HG02938 (cell line): ENCODE measurements around the gene OCA2.

ENCODE experiments used
- ATAC-seq: cut with Tn5 transposase; IDR thresholded peaks from one replicate; pipeline ENCODE4 v1.9.1; 2021; ENCODE audit warnings: mild to moderate bottlenecking, moderate library complexity; ENCODE audit not compliant: unreplicated experiment

OCA2 gene

DNA sequence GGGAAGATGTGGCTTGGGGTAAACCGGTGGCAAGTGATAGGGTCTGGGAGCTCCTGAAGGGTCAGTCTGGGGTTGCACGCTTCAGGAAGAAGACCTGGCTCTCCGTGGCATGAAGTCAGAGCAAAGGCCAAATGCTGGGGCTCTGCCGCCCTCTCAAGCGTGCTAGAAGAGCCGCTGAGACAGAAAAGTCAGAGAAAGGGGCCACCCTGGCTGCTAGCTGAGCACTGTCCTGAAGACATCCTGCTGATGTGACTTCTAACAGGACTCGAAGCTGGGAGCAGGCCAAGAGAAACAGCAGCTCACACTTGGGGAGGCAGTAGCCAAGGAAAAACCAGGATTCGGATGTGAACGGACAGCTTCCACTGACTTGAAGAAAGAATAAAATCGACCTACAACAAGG is 270.4 kb downstream of the OCA2 start:
- ATAC-seq, result no peak

DNA sequence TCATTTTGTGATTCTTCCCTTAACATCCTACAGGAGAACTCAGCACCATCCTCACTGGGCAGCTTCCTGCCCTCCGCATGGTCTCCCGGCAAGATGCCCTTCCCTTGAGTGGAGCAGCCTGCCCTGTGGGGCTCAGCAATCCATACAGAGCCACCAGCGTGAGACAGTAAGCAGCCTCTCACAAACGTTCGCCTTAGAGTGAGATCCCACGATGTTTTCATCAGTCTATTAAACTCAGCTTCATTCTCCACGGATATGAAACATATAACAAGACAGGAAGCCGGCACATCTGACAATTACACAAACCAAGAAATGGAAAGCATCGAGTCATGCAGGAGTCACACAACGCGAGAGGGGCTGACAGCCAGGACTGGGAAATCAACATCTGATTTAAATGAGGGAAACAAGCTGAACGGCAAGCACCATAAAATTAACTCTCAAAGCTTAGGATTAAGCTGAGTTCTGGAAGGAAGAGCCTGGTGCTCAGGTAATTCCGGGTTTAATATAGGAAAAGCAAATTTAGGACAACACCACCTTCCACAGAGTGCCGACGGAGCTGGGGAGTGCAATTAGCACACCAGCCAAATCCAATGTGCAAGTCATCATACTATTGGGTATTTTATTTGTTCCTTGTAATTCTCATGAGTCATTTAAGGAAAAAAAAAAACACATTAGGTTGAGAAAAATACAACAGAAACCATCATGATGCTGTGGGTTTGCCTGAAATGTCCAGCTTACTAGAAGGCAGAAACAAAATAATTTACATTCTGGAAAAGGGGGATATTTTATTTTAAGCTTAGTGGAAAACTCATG is 272.0 kb downstream of the OCA2 start:
- no peak for ATAC-seq

DNA sequence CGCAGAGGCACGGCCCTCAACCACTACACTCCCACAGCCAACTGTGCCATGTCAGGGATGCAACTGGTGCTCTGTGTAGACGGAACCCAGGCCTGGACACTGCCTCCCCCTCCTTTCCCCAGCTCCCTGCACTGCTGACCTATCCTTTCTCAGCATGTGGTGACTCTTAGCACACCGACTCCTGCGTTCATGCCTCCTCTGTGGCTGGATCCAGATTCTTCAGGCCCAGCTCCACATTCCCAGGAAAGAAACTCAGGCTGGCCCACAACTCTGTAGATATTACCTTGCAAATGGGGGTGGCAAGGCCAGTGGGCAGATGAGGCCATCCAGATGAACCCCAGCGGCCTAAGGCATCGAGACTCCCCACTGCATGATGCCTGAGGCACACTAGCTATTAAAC is 272.7 kb downstream of the OCA2 start:
- ATAC-seq, result no peak

DNA sequence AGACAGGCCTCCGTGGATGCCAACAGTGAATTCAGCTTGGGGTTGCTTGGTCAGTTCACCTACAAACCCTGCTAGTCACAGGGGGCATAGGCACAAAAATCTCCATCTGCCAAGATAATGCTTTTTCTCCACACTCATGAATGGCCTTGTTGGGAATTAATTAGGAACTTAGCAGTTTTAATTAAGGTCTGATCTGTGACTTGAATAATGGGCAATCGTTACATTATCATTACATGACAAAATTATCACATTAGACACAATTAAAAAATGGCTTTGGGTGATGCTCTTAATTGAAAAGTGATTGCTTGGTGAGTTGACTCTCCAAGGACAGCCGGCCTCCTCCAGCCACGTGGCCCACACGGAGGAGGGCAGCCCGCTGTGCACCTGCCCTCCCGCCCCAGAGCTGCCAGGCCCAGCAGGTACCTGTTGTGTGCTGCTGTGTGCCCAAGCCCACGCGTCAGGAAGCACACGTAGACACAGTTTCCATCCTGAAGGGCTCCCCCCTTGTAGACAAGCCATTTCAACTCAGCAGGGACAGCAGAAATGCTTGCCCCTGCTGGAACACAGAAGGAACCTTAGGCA is 274.2 kb downstream of the OCA2 start:
- no peak for ATAC-seq

DNA sequence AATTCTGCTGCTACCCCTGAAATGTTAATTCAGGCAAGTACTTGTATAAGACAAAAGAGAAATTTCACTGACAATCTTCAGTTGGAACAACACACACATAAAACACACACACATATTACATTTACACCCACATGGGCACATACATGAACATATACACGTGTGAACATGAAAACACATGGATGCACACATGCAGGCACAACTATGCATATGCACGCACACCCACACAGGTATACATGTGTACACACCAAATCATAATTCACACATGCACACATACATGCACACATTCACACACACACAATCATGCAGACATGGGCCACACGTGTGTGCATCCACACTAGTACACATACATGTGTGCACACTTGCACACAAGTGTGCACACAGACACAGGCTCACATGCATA is 277.8 kb downstream of the OCA2 start:
- no peak for ATAC-seq

DNA sequence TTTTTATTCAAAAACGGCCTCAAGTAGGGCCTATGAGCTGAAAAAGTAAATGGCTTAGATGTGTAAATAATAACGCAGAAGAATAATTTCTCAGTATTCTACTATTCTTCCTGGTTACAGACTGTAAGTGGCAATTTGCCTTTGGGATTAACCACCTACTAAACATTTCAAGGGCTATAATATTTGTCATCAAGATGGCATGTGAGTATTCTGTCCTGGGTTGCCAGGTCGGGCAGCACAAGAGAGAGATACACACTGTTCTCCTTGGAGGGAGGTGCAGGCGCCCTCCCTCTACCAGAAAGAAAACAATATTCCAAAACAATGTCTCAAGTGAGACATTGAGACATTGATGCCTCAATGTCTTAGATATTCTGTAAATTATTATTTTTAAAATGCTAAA is 278.4 kb downstream of the OCA2 start:
- ATAC-seq, result no peak

DNA sequence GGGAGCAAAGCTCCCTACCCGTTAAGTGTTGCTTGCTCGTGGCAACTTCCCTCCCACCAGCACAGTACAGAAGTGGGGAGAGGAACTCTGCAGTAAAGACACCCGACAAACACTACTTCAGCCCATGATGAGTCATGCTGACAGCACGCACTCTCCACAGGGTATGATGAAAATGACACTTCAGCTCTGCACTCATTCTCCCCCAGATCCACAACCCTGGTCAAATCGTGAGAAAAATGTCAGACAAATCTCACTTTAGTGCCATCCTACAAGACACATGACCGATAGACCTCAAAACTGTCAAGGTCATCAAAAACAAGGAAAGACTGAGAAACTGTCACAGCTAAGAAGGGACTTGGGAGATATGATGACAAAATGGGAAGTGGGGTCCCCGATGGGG is 278.9 kb downstream of the OCA2 start:
- no peak for ATAC-seq

DNA sequence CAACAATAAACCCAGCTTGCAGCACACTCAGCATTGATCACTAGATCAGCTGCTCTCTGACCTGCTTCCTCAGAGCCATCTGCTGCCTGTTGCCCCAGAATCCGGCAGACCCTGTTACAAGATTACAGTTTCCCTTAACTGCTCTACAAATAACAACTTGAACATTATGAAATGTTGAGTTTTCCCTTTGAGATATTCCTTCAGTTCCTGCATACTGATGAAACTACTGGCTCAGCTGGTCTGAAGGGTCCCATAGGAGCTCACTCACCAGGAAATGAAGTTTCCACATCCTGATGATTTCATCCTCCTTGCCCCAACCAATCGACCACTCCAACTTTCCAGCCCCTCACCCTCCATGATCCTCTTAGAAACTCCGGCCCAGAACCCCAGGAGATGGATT is 281.9 kb downstream of the OCA2 start:
- ATAC-seq, result no peak

DNA sequence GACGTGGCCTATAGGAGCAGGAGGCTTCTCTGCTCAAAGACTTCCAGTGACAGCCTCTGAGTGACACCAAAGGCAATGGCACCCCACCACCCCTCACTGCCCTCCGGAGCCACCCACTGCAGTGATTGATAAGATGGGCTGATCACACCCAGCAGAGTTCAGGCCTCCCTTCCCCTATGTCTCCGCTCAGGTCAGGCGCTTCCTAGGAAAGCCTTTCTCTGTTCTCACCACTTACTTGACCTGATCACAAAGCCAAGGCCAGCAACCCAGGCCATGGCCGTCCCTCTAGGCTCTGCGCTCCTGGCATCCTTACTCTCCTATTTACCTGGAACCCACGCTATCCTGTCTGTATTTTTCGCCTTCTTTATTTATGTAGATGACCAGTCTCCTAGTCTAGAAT is 282.3 kb downstream of the OCA2 start:
- no peak for ATAC-seq

DNA sequence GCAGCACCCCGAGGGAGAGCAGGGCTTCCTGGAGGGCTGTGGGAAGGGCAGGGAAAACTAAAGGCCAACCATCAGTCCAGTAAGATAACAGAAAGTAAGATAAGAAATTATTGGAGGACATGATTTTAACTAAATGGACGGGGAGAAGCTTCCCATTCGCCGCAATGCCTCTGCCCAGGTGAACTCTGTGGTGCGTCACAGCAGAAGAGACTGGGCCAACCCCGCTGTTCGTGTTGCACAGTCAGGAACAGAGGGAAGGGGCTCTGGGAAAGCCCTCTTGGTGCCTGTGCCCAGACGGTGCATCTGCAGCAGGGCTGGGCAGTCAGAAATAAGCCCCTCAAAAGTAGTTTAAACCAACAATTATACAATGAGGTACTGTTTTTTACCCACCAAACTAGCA is 284.1 kb downstream of the OCA2 start:
- ATAC-seq, result no peak

DNA sequence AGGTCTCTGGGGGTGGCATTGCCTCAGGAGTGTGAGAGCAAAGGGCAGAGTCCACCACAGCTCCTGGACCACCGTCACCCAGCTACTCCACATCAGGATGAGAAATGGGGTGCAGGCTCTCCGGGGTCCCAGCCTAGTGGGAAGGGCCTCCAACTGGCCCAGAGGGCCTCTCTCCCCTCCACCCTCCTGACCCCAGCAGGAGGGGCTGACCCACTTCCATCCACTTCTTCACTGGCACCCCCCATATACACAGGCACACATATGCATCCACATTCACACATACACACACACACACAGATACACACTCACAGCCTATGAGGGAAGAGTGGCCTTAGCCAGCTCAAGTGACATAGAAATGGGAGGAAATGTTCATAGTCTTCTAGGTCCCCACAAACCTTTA is 286.0 kb downstream of the OCA2 start:
- no peak for ATAC-seq

DNA sequence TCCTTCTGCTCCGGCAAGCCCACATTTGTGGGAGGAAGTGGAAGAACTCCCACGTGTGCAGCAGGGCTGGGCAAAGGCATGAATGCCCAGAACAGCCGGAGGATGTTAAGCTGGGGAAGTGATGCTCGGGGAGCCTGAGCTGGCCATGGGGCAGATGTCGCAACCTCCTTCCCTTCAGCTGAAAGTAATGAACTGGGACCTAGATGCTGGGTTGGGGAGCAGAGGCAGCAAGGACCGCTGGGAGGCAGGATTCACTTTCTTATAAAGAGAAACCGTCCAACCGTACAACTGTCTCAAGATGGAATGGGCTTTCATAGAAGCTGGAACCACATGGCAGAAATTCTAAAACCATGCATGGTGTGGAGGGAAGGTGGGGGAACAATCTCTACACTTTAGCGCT is 290.9 kb downstream of the OCA2 start:
- ATAC-seq, result no peak

DNA sequence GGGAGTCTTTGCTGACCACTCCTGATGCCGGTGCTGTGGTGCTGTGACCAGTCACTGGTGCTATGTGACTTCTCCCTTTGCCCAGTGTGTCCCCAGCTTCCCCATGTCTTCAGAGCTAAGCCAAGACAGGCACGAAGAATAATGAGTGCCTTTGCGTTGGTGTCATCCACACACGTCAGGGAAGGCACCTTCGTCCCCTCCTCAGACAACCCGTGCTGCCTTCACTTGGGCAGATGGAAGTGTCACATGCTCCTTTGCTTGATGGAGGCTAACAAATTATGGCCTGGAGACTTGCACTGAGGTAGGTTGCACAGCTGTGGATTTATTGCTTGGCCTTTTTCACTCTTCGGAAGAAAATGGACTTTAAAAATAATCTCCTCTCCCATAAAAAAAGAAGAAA is 291.8 kb downstream of the OCA2 start:
- ATAC-seq, result no peak

DNA sequence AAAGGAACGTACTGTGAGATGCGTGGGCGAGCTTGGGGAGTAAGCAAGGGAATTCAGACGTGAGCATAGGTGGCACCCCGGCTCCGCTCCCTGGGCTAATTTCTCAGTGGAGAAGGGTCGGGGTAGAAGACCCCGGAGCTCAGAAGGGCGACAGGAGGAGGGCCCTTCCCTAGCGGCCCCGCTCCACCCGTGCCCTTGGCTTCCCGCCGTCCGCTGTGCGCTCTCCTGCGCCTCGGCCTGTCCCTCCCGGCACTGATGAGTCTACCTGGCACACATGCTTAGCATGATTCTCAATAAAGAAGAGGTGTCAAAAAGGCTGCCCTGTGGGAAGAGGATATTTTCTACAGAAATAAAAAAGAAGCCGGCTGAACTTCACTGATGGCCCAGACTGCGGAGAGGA is 292.7 kb downstream of the OCA2 start:
- ATAC-seq, result no peak

DNA sequence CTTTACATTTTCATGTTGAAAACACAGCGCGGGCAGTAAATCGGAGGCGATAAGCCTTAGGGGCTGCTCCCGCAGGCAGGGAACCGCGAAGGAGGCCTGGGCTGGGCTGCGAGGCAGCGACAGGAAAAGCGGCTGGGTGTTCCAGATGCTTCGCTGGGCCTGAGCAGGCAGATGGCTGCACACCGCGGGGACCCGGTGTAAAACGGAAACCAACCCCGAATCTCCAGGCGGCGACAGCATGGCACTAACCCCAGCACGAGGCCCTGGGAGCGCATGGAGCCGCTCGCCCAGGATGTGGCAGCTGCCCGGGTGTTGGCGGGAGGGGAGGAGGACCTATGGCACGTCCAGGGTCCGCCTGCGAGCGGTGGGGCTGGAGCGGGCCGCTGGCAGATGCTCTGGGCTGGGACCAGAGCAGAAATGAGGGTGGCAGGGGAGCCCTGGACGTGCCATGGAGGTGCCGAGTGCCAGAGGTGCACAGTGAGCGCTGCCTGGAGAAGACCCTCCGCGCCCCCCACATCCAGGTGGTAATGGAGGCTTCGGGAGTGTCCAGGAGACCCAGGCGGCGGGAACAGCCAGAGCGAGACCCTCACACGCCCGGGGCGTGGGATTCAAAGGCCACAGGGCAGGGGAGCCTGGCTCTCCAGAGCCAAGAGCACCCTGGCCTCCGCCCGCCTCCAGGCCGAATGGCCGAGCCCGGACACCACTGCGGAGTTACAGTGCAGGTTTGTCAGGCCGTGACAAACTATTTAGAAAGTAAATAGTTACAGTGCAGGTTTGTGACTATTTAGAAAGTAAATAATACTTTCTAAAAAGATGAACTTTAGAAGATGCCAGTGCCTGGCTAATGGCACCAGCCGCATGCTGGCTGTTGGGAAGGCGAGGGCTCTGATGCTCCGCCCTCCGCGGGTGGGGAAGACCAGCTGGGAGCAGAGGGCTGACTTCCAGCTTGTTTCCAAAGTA is 293.6 kb downstream of the OCA2 start:
- ATAC-seq, result no peak

DNA sequence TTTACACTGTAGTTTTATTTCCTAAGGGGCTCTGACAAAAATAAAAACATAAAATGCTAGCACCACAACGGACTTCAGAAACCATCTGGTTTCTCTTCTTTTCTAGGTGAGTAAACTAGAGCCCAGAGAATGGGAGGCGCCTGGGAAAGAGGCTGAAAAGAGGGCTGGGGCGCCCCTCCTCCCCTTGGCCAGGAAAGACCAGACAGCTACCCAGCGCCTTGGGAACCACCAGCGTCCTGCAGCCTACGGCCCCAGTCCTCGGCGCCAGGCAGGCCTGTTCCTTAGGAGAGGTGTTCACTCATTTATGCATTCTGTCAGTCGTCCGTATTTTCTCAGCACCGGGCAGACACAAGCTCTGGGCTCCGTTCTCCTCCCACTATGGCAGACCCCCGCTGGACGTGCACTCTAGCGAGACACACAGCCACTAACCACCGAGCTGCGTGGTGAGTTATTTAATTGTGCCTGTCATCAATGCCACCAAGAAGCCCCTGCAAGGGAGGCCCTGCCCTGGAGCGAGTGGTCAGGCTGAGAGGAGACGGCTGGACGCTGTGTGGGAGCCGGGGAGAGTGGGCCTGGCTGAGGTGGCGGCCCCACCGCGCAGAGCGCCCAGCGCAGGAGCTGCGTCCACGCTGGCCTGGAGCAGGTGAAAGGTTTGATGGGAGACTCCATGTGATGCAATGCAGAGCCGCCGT is 294.4 kb downstream of the OCA2 start:
- ATAC-seq, result no peak

DNA sequence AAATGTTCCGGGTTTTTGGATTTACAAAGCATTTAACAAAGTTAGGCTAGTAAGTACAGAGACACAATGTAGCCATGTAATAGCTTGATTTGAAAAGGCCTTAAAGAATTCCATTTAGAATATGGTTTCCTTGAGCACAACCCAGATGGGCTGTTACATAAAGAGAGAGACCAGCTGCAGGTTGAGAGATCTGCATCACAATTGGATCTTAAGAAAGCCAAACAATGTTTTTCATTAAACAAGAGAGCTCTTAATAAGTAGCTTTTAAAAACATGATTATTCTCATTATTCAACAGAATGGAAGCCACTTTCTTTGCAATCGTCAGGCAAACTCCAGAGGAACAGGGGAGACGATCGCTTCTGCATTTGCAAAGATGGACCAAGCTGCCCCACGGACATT is 300.3 kb downstream of the OCA2 start:
- ATAC-seq, result no peak

DNA sequence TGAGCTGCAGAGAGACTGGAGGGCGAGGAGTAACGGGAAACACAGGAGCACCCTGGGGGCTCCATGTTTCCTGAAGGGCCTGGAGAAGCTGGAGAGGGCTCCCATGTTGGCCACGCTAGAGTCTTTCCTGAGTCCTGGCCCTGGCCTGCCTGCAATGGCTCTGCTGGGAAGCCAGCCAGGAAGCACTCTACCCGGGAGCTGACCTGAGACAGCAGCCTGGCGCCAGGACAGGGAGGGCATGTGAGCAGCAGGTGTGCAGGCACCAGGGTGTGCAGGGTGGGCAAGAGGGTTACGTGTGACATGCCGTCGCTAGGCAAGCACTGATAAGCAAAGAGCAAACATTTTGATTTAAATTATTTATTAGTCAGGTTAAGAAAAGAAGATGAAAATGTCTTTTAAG is 301.4 kb downstream of the OCA2 start:
- no peak for ATAC-seq

DNA sequence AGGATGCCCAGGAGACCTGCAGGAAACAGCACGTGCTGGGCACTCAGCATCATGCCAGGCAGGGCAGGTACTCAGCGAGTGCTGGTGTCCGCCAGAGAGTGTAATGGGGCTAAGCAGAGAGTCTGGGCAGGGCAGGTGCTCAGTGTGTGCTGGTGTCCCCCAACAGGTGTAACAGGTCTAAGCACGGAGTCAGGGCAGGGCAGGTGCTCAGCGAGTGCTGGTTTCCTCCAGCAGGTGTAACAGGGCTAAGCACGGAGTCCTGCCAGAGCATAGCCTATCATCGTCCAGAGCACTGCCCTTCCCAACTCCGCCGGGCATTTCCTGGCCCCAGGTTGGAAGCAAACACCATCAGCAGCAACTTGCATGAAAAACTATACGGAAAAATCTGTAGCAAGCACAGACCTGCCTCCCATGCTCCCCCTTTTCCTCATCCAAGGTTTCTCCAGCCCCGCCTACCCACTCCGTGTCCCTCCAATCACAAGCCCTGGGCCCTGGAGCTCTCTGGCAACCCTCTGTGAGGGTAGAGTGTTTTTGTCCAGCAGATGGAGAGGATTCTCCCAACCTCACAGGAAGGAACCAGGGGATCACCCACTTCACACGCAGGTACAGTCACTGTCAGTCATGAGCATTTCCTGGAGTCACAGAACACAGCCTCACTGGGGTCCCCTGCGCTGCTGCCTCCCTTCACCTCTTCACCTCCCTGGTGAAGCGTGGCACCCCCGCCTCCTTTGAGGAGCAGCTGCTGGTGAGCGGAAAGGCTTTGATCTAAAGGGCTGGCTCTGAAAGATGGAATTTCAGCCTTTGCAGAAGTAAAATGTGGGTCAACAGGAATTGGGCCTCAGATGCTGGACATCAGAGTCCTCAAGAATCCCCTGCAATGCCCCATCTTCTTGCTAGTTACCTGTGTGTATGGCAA is 302.5 kb downstream of the OCA2 start:
- no peak for ATAC-seq

DNA sequence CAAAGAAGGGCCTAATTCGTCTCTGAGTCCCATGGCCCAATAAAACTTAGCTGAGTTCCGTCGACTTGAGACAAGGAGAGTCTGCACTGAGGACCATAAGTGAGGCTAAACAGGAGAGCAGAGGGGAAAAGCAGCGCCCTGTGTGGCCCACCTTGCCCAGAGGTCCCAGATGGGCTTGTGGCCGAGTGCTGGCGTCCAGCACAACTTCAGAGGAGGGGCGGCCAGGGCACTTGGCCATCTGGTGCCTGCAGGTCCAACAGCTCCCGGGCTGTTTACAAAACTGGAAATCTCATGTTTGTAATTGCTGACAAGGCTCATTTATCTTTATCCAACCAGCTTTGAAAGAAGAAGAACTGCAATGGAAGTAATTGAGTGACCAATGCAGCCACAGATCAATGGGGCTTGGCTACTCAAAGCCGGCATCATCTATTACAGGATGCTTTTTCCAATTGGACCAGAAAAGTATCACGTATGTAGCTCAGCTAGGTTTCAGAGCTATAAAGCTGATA is 306.3 kb downstream of the OCA2 start:
- no peak for ATAC-seq
